ENCODE results near the gene CARS1. TPM values are rescaled to one million over a fixed set of nuclear protein-coding genes. Genes with fewer than 3 reads are reported as not detected.

The CARS1 gene
- total and polyA plus RNA-seq, 2 of the 8 experiments (the other 6 are each of a cell fraction or from before 2014, with no cell fraction given): 44.1 to 100 TPM

DNA sequence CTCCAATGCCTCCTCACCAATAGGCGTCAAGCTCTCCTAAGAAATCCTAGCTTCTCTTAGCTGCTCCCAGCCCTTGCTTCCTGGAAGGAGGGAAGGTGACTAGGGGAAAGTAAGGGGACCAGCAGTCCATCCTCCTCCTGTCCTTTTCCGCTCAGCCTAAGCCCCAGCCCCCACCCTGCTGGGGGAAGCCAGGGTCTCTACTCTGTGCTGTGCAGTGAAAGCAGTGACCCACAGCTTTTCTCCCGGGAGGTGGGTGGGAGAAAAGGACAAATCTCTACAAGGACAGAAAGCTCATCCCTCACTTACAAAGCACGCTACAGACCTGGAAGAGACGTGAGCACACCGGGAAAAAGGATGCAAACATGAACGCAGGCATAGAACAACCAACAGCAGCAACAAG lies 97.1 kb downstream of the CARS1 start:
- Histone ChIP-seq H3K79me2 (ENCODE audit: control insufficient read depth in 1 of 2, insufficient read depth in 2 of 2, low read length in 2 of 2) (peaks cover 0 to 19% of the 10 kb centered on the region in 2 experiments; a peak in 1 of 4 replicates), H3K56ac (replicated peaks; ENCODE audit: insufficient read length, low read depth, low read length) (no peak overlapping the region), H4K8ac (ENCODE audit: extremely low read depth, insufficient read depth, low read length) (no peak overlapping the region), H3K4me3 (ENCODE audit: extremely low read depth in 1 of 4, insufficient read depth in 2 of 4, low read depth in 3 of 4, low read length in 4 of 4) (no peak overlapping the region), H3K4me2 (ENCODE audit: insufficient read depth in 1 of 2, low read depth in 2 of 2, low read length in 2 of 2) (no peak overlapping the region), H3K79me1 (ENCODE audit: low read depth, low read length) (peaks cover 9% of the 10 kb centered on the region; the same call in 1 of the 2 replicates), H3K4ac (replicated peaks; ENCODE audit: insufficient read length, low read depth, low read length) (no peak overlapping the region), H3K36me3 (ENCODE audit: control insufficient read depth in 2 of 4, insufficient read depth in 4 of 4, low read length in 3 of 4) (peaks cover 28 to 82% (median 64%) of the 10 kb centered on the region in 4 experiments), H3K23ac (ENCODE audit: insufficient read length) (no peak overlapping the region), H2AK5ac (ENCODE audit: low read depth, low read length) (no peak overlapping the region), H2AFZ (ENCODE audit: low read length) (no peak overlapping the region), H2BK15ac (ENCODE audit: low read length) (no peak overlapping the region), H2BK12ac (ENCODE audit: low read depth, low read length) (no peak overlapping the region), H2BK120ac (replicated peaks; ENCODE audit: low read depth, low read length) (no peak overlapping the region), H3K4me1 (replicated peaks in 1 of 4; ENCODE audit: control insufficient read depth in 3 of 4, insufficient read depth in 4 of 4, low read length in 3 of 4) (peaks cover 0 to 8% (median 3%) of the 10 kb centered on the region in 4 experiments; a peak in 6 of 7 replicates), H3K27ac (ENCODE audit: low read depth, low read length) (0 out of 2 replicates have a peak overlapping the region, but pooled peaks have one; percentile 5), H3K23me2 (ENCODE audit: low read depth, low read length) (no peaks in the 10 kb centered on the region), H3K9ac (replicated peaks in 1 of 4; ENCODE audit: extremely low read depth in 1 of 4, low read depth in 3 of 4, low read length in 3 of 4) (no peak overlapping the region; a peak in 1 of 7 replicates), H3K27me3 (replicated peaks in 1 of 4; ENCODE audit: control insufficient read depth in 3 of 4, extremely low read depth in 1 of 4, insufficient read depth in 3 of 4, low read length in 3 of 4) (no peaks in the 10 kb centered on the region), H3K14ac (ENCODE audit: insufficient read length) (no peak overlapping the region), H4K91ac (replicated peaks; ENCODE audit: insufficient read length, low read length) (no peak overlapping the region), H4K20me1 (replicated peaks in 1 of 2; ENCODE audit: control insufficient read depth in 1 of 2, insufficient read depth in 2 of 2, low read length in 2 of 2) (peaks cover 26 to 30% of the 10 kb centered on the region in 2 experiments), H3K9me3 (ENCODE audit: insufficient read depth in 2 of 2, low read depth in 1 of 2, low read length in 1 of 2) (no peaks in the 10 kb centered on the region), H2BK5ac (ENCODE audit: low read depth, low read length) (peak overlapping the region; percentile 83), H4K5ac (ENCODE audit: insufficient read length, low read depth, low read length) (no peak overlapping the region), H2BK20ac (ENCODE audit: low read length) (no peak overlapping the region), H3K18ac (ENCODE audit: extremely low read depth, low read length) (no peak overlapping the region)
- POLR2A ChIA-PET (ENCODE audit: partially characterized antibody): interaction anchor here (0.7 to 2.0 kb wide), 4 partner anchors 8 to 421 kb away, joined by 3 to 12 read pairs (median 3); no protein-coding TSS in a partner anchor
- no peak for FAIRE-seq
- CTCF ChIA-PET (ENCODE audit: partially characterized antibody): interaction anchor here (0.8 to 2.2 kb wide), 4 partner anchors 8 to 69 kb away, joined by 3 to 4 read pairs (median 3); no protein-coding TSS in a partner anchor
- DNase-seq (ENCODE audit: low read depth in 1 of 2, low spot score in 2 of 2): no peak
- WGBS, 2 experiments (ENCODE audit: extremely low coverage in 1 of 2, insufficient coverage in 1 of 2, insufficient read length in 1 of 2, insufficient replicate concordance in 2 of 2, low coverage in 1 of 2, low lambda C conversion rate in 2 of 2, missing lambda C conversion rate in 1 of 2): 91% methylated on average over 7 of the region's 7 CpGs; no CpG with 5 or more reads in 1 of the 2 experiments
- TF ChIP-seq EGR1 (IDR thresholded peaks at IDR 0.05; ENCODE audit: borderline replicate concordance, low read depth, low read length): no peak
- no peak for TF ChIP-seq CREB1 (IDR thresholded peaks at IDR 0.05)
- no peak for TF ChIP-seq POLR2AphosphoS5 (IDR thresholded peaks at IDR 0.05; ENCODE audit: low read depth, low read length)
- no peak for TF ChIP-seq TBP (IDR thresholded peaks at IDR 0.05; ENCODE audit: low read depth, low read length)
- TF ChIP-seq BCL11A (IDR thresholded peaks at IDR 0.05; ENCODE audit: low read depth in 2 of 2, low read length in 2 of 2): no peak
- no peak for TF ChIP-seq SIX5 (IDR thresholded peaks at IDR 0.05; ENCODE audit: low read depth, low read length)
- TF ChIP-seq ZNF274 (IDR thresholded peaks at IDR 0.05; ENCODE audit: borderline replicate concordance, extremely low read depth, low read length): no peak
- no peak for TF ChIP-seq KDM5A (IDR thresholded peaks at IDR 0.05; ENCODE audit: low read length)
- TF ChIP-seq, protein P1, sequence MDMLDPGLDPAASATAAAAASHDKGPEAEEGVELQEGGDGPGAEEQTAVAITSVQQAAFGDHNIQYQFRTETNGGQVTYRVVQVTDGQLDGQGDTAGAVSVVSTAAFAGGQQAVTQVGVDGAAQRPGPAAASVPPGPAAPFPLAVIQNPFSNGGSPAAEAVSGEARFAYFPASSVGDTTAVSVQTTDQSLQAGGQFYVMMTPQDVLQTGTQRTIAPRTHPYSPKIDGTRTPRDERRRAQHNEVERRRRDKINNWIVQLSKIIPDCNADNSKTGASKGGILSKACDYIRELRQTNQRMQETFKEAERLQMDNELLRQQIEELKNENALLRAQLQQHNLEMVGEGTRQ (IDR thresholded peaks at IDR 0.05; ENCODE audit: low read length): no peak
- TF ChIP-seq FOSL1 (IDR thresholded peaks at IDR 0.05; ENCODE audit: insufficient read depth, low read depth, low read length): no peak
- no peak for TF ChIP-seq SRF (IDR thresholded peaks at IDR 0.05; ENCODE audit: low read depth, low read length)
- TF ChIP-seq ASH2L (IDR thresholded peaks at IDR 0.05; ENCODE audit: low read length): no peak
- no peak for TF ChIP-seq EZH2 (IDR thresholded peaks at IDR 0.05; ENCODE audit: low read depth, low read length, severe bottlenecking)
- no peak for TF ChIP-seq RXRA (IDR thresholded peaks at IDR 0.05; ENCODE audit: insufficient read depth, low read depth, low read length)
